Ishikawa (cell line): Measurements from ENCODE around the gene ETV3L.

ENCODE experiments used
- CEBPB ChIP-seq: IDR thresholded peaks from 2 replicates; pipeline ENCODE4 v1.6.1; 2012
- CREB1 ChIP-seq: IDR thresholded peaks from 2 replicates; pipeline ENCODE4 v1.6.1; 2012; ENCODE audit warnings: low read depth
- EGR1 ChIP-seq: IDR thresholded peaks from 2 replicates; pipeline ENCODE4 v1.6.1; 2012
- EP300 ChIP-seq: IDR thresholded peaks from 2 replicates; pipeline ENCODE4 v1.6.1; 2012; ENCODE audit warnings: borderline replicate concordance
- FOXM1 ChIP-seq: IDR thresholded peaks from 2 replicates; pipeline ENCODE4 v1.6.1; 2012; ENCODE audit warnings: low read depth, borderline replicate concordance
- MAX ChIP-seq: IDR thresholded peaks from 2 replicates; pipeline ENCODE4 v1.6.1; 2012
- NFIC ChIP-seq: IDR thresholded peaks from 2 replicates; pipeline ENCODE4 v1.6.1; 2012
- RAD21 ChIP-seq: IDR thresholded peaks from 2 replicates; pipeline ENCODE4 v1.6.1; 2012; ENCODE audit warnings: low read depth
- REST ChIP-seq: IDR thresholded peaks from 2 replicates; pipeline ENCODE4 v1.6.1; 2012; ENCODE audit warnings: low read depth, mild to moderate bottlenecking
- TAF1 ChIP-seq: IDR thresholded peaks from 2 replicates; pipeline ENCODE4 v1.6.1; 2012; ENCODE audit warnings: low read depth, mild to moderate bottlenecking
- TCF12 ChIP-seq: IDR thresholded peaks from 2 replicates; pipeline ENCODE4 v1.6.1; 2012; ENCODE audit warnings: low read depth
- TEAD4 ChIP-seq: IDR thresholded peaks from 2 replicates; pipeline ENCODE4 v1.6.1; 2012
- USF1 ChIP-seq: IDR thresholded peaks from 2 replicates; pipeline ENCODE4 v1.6.1; 2012
- YY1 ChIP-seq: IDR thresholded peaks from 2 replicates; pipeline ENCODE4 v1.6.1; 2012; ENCODE audit warnings: low read depth
- ZBTB7A ChIP-seq: IDR thresholded peaks from 2 replicates; pipeline ENCODE4 v1.6.1; 2012; ENCODE audit warnings: low read depth

Gene ETV3L

GRCh38 chr1:157092831-157093230 lies 6.8 kb downstream of the ETV3L start:
- no peak for TF ChIP-seq EGR1
- TF ChIP-seq TCF12: no peak
- no peak for TF ChIP-seq CEBPB
- TF ChIP-seq TAF1: no peak
- TF ChIP-seq CREB1: no peak
- no peak for TF ChIP-seq YY1
- no peak for TF ChIP-seq TEAD4
- no peak for TF ChIP-seq ZBTB7A
- TF ChIP-seq RAD21: no peak
- no peak for TF ChIP-seq NFIC
- TF ChIP-seq MAX: no peak
- no peak for TF ChIP-seq FOXM1
- TF ChIP-seq USF1: no peak
- no peak for TF ChIP-seq EP300
- TF ChIP-seq REST: no peak

- no peak for TF ChIP-seq REST
- TF ChIP-seq YY1: no peak
- no peak for TF ChIP-seq EGR1
- no peak for TF ChIP-seq TCF12
- no peak for TF ChIP-seq TAF1
- no peak for TF ChIP-seq MAX
- no peak for TF ChIP-seq TEAD4
- TF ChIP-seq CEBPB: no peak
- no peak for TF ChIP-seq CREB1
- TF ChIP-seq RAD21: no peak
- no peak for TF ChIP-seq NFIC
- TF ChIP-seq FOXM1: no peak
- TF ChIP-seq ZBTB7A: no peak
- TF ChIP-seq USF1: no peak
- no peak for TF ChIP-seq EP300
Measured at GRCh38 chr1:157091668-157092273, 7.8 kb downstream of the ETV3L start.

GRCh38 chr1:157091186-157091585 lies 8.4 kb downstream of the ETV3L start:
- TF ChIP-seq CEBPB: no peak
- no peak for TF ChIP-seq YY1
- no peak for TF ChIP-seq ZBTB7A
- TF ChIP-seq NFIC: no peak
- no peak for TF ChIP-seq TEAD4
- no peak for TF ChIP-seq CREB1
- no peak for TF ChIP-seq EGR1
- no peak for TF ChIP-seq RAD21
- no peak for TF ChIP-seq USF1
- no peak for TF ChIP-seq REST
- TF ChIP-seq EP300: no peak
- no peak for TF ChIP-seq TAF1
- no peak for TF ChIP-seq MAX
- TF ChIP-seq FOXM1: no peak
- TF ChIP-seq TCF12: no peak
